Measurements from ENCODE around the gene SAMD1. TPM values are rescaled to one million over a fixed set of nuclear protein-coding genes. Genes with fewer than 3 reads are reported as not detected.

SAMD1 gene
- total and polyA plus RNA-seq, 9 of the 15 experiments (the other 6 are each of a cell fraction or from before 2014, with no cell fraction given), result 2.9 to 96.0 (median 43.5) TPM

DNA sequence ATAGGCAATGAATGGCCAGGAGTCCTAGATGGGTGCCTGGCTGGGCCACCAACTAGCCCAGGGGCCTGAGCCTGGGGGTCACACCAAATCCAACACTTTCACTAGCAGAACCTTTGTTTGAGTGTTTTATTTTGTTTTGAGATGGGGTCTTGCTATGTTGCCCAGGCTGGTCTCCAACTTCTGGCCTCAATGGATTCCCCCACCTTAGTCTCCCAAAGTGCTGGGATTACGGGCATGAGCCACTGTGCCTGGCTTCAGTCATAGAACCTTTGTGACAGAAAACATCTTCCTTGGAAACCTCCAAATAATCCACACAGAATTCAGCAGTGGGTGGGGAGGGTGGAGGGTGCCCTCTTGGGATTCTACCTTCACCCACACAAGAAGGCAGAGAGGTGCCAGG is 20.9 kb upstream of the SAMD1 start:
- in situ Hi-C loops (cut with MboI), result no loop called here

DNA sequence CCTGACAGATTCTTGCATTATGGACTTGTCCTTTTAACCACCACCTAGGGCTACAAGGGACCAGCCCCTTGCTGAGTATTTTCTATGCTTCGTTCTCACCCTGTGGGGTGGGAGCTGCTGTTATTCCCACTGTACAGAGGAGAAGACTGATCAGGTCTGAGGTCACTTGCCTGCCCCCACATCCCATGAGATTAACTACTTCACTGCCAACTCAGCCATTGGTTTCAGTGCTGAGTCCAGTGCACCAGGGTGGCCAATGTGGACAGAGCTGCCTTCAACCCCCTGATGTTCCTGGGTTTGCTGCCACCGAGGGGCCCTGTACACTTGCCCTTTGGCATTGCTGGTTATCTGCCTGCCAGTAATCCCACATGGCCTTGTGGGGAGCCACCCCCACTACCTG is 20.1 kb upstream of the SAMD1 start:
- POLR2A ChIA-PET, result interaction anchor here (0.7 kb wide), 1 partner anchor 240 kb away, joined by 3 read pairs; no protein-coding TSS in a partner anchor
- Histone ChIP-seq H3K4me3 (no peak overlapping the region), H3K9me1 (ENCODE audit: control insufficient read depth, insufficient read depth, low read length) (peaks cover 4% of the 10 kb centered on the region), H3K36me3 (ENCODE audit: control insufficient read depth, insufficient read depth, low read length) (peaks cover 2% of the 10 kb centered on the region; the same call in 1 of the 3 replicates), H4K20me1 (replicated peaks; ENCODE audit: control insufficient read depth, insufficient read depth, low read length) (no peaks in the 10 kb centered on the region), H3K27me3 (ENCODE audit: control insufficient read depth in 2 of 2, insufficient read depth in 2 of 2, low read length in 2 of 2) (no peaks in the 10 kb centered on the region), H3K79me2 (ENCODE audit: control insufficient read depth, insufficient read depth, low read length) (peaks cover 8% of the 10 kb centered on the region), H3K4me2 (ENCODE audit: insufficient read depth, low read length) (no peak overlapping the region), H3K9me3 (replicated peaks; ENCODE audit: control insufficient read depth, insufficient read depth, low read depth, low read length) (no peaks in the 10 kb centered on the region), H3K9ac (ENCODE audit: insufficient read depth in 1 of 2, low read depth in 2 of 2, low read length in 2 of 2) (peak overlapping the region in 1 of 2 experiments; percentile 6; a peak in 1 of 4 replicates), H3K4me1 (replicated peaks in 1 of 2; ENCODE audit: control insufficient read depth in 2 of 2, insufficient read depth in 2 of 2, low read length in 2 of 2) (peaks cover 22 to 37% of the 10 kb centered on the region in 2 experiments; a peak in 4 of 5 replicates), H2AFZ (ENCODE audit: low read depth, low read length) (no peak overlapping the region), H3K27ac (ENCODE audit: extremely low read depth, low read depth, low read length) (no peak overlapping the region)
- 44% methylated on average over 2 of the region's 2 CpGs for WGBS (ENCODE audit: insufficient coverage, low coverage, missing lambda C conversion rate)
- in situ Hi-C loops (cut with MboI), result no loop called here
- no peak for DNase-seq (ENCODE audit: extremely low read depth in 1 of 4, low spot score in 3 of 4)
- CTCF ChIA-PET (ENCODE audit: low intra/inter-chr PET ratio), result no interaction called here
- no peak for ATAC-seq
- TF ChIP-seq ZNF384 (IDR thresholded peaks at IDR 0.05; ENCODE audit: low read depth, low read length) (no peak), SREBF1 (IDR thresholded peaks at IDR 0.05; ENCODE audit: borderline replicate concordance, low read depth, low read length) (no peak), JUNB (CRISPR knock-in tag; conservative IDR thresholded peaks at IDR 0.05) (no peak), BRD9 (IDR thresholded peaks at IDR 0.05; ENCODE audit: low read depth, partially characterized antibody) (no peak), ZNF717 (CRISPR knock-in tag; IDR thresholded peaks at IDR 0.05) (no peak), HDAC2 (IDR thresholded peaks at IDR 0.05) (no peak), HMG20B (CRISPR knock-in tag; IDR thresholded peaks at IDR 0.05) (no peak), SUPT5H (IDR thresholded peaks at IDR 0.05) (no peak), ZEB2 (IDR thresholded peaks at IDR 0.05) (no peak)
- TF ChIP-seq, protein P1, sequence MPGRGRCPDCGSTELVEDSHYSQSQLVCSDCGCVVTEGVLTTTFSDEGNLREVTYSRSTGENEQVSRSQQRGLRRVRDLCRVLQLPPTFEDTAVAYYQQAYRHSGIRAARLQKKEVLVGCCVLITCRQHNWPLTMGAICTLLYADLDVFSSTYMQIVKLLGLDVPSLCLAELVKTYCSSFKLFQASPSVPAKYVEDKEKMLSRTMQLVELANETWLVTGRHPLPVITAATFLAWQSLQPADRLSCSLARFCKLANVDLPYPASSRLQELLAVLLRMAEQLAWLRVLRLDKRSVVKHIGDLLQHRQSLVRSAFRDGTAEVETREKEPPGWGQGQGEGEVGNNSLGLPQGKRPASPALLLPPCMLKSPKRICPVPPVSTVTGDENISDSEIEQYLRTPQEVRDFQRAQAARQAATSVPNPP (IDR thresholded peaks at IDR 0.05; ENCODE audit: borderline replicate concordance, insufficient read depth, insufficient read length), result no peak
- FAIRE-seq, result no peak
- BruUV-seq (replicated peaks), result no TSS peak
- intact Hi-C loops (cut with micrococcal nuclease), result no loop called here

More for the DNA sequence above, 20.9 kb upstream of the SAMD1 start:
- Histone ChIP-seq H2AFZ (ENCODE audit: low read depth, low read length) (no peak overlapping the region), H3K36me3 (ENCODE audit: control insufficient read depth, insufficient read depth, low read length) (no peaks in the 10 kb centered on the region; the same call in 2 of the 3 replicates), H3K9me1 (ENCODE audit: control insufficient read depth, insufficient read depth, low read length) (peaks cover 4% of the 10 kb centered on the region), H3K4me2 (ENCODE audit: insufficient read depth, low read length) (no peak overlapping the region), H3K27ac (ENCODE audit: extremely low read depth, low read depth, low read length) (no peak overlapping the region), H3K9ac (ENCODE audit: insufficient read depth in 1 of 2, low read depth in 2 of 2, low read length in 2 of 2) (0 out of 4 replicates have a peak overlapping the region, but pooled peaks of 1 of the 2 experiments have one; percentile 56), H4K20me1 (replicated peaks; ENCODE audit: control insufficient read depth, insufficient read depth, low read length) (no peaks in the 10 kb centered on the region), H3K4me3 (no peak overlapping the region), H3K27me3 (ENCODE audit: control insufficient read depth in 2 of 2, insufficient read depth in 2 of 2, low read length in 2 of 2) (no peaks in the 10 kb centered on the region), H3K4me1 (replicated peaks in 1 of 2; ENCODE audit: control insufficient read depth in 2 of 2, insufficient read depth in 2 of 2, low read length in 2 of 2) (peaks cover 30 to 42% of the 10 kb centered on the region in 2 experiments; a peak in 4 of 5 replicates), H3K79me2 (ENCODE audit: control insufficient read depth, insufficient read depth, low read length) (peaks cover 16% of the 10 kb centered on the region), H3K9me3 (replicated peaks; ENCODE audit: control insufficient read depth, insufficient read depth, low read depth, low read length) (no peaks in the 10 kb centered on the region)
- no TSS peak for BruUV-seq (replicated peaks)
- CTCF ChIA-PET (ENCODE audit: low intra/inter-chr PET ratio), result no interaction called here
- TF ChIP-seq ZNF140 (CRISPR knock-in tag; IDR thresholded peaks at IDR 0.05) (no peak), ZNF282 (CRISPR knock-in tag; IDR thresholded peaks at IDR 0.05) (no peak), ZNF121 (CRISPR knock-in tag; conservative IDR thresholded peaks at IDR 0.05) (peak; percentile 38), TCF7 (IDR thresholded peaks at IDR 0.05; ENCODE audit: borderline replicate concordance) (no peak), RBM25 (IDR thresholded peaks at IDR 0.05; ENCODE audit: low read depth, low read length, severe bottlenecking) (peak; percentile 27), NRF1 (conservative IDR thresholded peaks at IDR 0.05 in 1 of 2, IDR thresholded peaks at IDR 0.05 in 1 of 2) (no peak), TEAD2 (tag; IDR thresholded peaks at IDR 0.05) (no peak), MCM2 (IDR thresholded peaks at IDR 0.05; ENCODE audit: low read depth) (no peak)
- intact Hi-C loops (cut with micrococcal nuclease), result no loop called here
- no peak for DNase-seq (ENCODE audit: extremely low read depth in 1 of 4, low spot score in 3 of 4)
- WGBS (ENCODE audit: insufficient coverage, low coverage, missing lambda C conversion rate), result 88% methylated on average over 1 of the region's 1 CpG
- ATAC-seq, result no peak
- POLR2A ChIA-PET, result no interaction called here
- no peak for FAIRE-seq
